SK-N-MC (cell line): ENCODE data around the gene FBXL20.
A peak's percentile ranks its signal among the peaks of the same experiment; 100 is the strongest.

Experiments
- DNase-seq: peaks from one replicate; pipeline ENCODE4 v3.0.0-alpha.2; 2011; ENCODE audit warnings: low read depth, low spot score
- H3K27ac ChIP-seq: fragments of 200-600 bp; sonication (generic); 2 replicates; pipeline ENCODE4 v1.5.1; 2016; ENCODE audit warnings: mixed run types
- H3K36me3 ChIP-seq: fragments of 200-600 bp; sonication (generic); 2 replicates; pipeline ENCODE4 v1.6.1; 2017; ENCODE audit warnings: antibody characterized with exemption, low read length, mixed read lengths; ENCODE audit not compliant: insufficient read depth
- H3K4me3 ChIP-seq: fragments of 200-600 bp; sonication (generic); 2 replicates; pipeline ENCODE4 v1.5.1; 2016
- H3K9ac ChIP-seq: fragments of 200-600 bp; sonication (generic); 2 replicates; pipeline ENCODE4 v1.8.0; 2017; ENCODE audit warnings: mixed run types, mixed read lengths; ENCODE audit not compliant: insufficient read length
- H3K9me3 ChIP-seq: fragments of 200-600 bp; sonication (generic); 2 replicates; pipeline ENCODE4 v1.6.1; 2017; ENCODE audit warnings: low read depth, mild to moderate bottlenecking, antibody characterized with exemption, low read length, moderate library complexity, mixed read lengths
- EZH2 ChIP-seq: fragments of 200-600 bp; sonication (generic); IDR thresholded peaks from one replicate; pipeline ENCODE4 v1.6.1; 2017; ENCODE audit warnings: antibody characterized with exemption
- FOXP2 ChIP-seq: optimal IDR thresholded peaks from 2 replicates; pipeline ENCODE3; 2011; ENCODE audit warnings: mild to moderate bottlenecking, moderate library complexity; ENCODE audit not compliant: insufficient read depth; ENCODE audit errors: extremely low read length, control extremely low read depth
- POLR2AphosphoS5 ChIP-seq: IDR thresholded peaks from 2 replicates; pipeline ENCODE4 v1.6.1; 2012; ENCODE audit warnings: mild to moderate bottlenecking, low read depth, low read length, borderline replicate concordance

The FBXL20 gene

DNA sequence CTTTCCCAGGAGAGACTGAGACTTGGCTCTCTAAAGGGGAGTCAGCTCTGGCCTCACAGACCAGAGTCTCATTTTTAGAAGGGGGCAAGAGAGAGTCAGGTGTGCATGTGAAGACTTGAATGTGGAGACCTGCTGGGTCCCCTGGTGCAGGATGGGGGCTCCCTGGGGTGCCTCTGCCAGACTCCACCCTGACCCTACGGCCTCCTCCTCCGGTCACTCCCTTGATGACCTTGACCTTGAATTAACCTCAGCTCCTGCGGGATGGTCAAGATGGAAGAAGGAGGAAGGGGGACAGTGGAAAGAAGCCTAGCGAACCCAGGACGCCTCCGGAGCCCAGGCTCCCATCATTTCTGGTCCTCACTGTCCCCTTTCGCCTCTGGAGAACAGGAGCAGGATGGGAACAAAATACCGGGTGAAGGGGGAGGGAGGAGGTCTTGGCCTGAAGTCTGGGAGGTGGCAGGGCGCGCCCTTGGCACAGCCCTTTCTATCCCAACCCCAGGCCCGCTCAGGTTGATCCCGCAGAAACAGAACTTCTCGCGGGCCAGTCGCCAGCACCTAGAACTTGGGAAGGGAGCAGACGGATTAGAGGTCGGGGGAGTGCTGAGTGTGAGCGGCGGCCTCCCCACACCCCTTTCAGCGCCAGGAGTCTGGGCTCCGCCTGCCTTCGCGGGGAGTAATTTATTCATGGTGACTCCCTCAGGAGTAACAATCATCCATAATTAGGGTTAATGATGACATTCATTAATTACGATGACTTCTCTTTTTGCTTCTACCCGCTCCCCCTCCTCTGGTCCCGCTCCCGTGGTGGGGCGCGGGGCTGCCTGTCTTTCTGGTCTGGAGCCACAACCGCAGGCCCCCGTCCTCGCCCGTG lies 177.3 kb downstream of the FBXL20 start:
- TF ChIP-seq EZH2, result no peak
- no peak for TF ChIP-seq POLR2AphosphoS5
- no peak for TF ChIP-seq FOXP2
- Histone ChIP-seq H3K27ac (no peak overlapping the region), H3K4me3 (peak overlapping the region; percentile 75), H3K9me3 (no peaks in the 10 kb centered on the region), H3K36me3 (no peaks in the 10 kb centered on the region), H3K9ac (no peak overlapping the region)
- DNase-seq, result no peak

DNA sequence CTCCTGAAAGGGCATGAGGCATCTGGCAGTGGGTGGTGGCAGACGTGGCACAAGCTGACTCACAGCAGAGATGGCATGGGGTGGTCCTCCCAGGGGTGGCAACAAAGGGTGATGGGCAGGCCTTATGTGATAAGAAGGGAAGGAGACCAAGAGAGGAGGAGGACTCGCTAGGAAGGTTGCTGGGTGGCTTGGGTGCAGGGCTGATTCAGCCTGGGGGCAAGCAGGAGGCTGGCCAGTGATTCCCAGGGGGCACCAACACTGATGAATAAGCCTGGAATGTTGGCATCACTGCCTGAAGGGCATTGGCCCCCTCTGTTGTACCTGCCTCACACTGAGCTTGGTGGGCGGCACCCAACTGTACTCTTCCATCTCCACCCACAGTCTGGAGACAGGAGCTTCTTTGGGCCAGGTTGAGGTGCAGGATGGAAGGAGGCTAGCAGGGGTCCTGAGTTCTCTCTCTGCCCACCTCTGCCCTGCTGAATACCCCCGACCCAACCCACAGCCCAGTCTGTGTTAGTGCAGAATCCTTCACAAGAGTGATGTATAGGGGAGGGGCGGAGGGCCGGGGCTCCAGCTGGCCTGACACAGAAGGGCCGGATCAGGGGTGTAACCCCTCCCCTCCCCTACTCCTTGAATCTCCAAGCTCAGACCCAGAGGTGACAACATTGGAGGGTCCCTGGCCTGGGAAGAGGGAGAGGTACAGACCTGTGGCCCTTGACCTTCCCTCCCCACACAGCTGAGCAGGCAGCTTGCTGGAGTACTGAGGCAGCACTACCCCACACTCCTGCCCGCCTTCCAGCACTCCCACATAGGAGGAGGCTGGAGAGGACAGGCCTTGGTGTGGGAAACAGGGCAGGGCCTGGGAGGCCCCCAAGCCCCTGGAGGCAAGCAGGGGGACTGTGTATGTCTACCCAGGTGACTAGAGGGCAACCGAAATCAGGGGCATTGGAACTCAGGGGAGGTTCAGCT lies 178.3 kb downstream of the FBXL20 start:
- Histone ChIP-seq H3K36me3 (no peaks in the 10 kb centered on the region), H3K9me3 (no peaks in the 10 kb centered on the region), H3K9ac (no peak overlapping the region), H3K4me3 (no peak overlapping the region), H3K27ac (no peak overlapping the region)
- TF ChIP-seq EZH2 (no peak), FOXP2 (no peak), POLR2AphosphoS5 (no peak)
- no peak for DNase-seq

DNA sequence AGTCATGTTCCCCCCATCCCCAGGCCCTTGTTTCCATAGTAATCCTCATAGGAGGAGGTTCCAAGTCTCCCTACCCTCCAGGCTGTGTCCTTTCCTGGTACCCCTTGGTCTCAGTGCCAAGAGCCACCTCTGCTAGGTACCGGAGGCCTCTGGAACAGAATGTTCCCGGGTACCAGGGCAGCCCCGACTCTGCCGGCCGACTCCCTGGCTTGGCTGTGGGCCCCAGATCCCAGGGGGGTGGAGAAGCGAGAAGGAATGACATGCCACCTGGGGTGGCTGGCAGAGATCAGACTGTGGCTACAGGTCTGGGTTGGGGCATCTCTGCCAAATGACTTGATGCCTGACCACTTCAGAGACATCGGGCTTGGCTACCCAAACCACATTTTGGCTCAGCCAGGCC lies 179.3 kb downstream of the FBXL20 start:
- H3K4me3 ChIP-seq, result no peak overlapping the region
- H3K9me3 ChIP-seq, result no peaks in the 10 kb centered on the region
- TF ChIP-seq EZH2, result no peak
- no peak for TF ChIP-seq FOXP2
- TF ChIP-seq POLR2AphosphoS5, result no peak
- H3K27ac ChIP-seq, result no peak overlapping the region
- no peak for DNase-seq
- no peaks in the 10 kb centered on the region for H3K36me3 ChIP-seq
- H3K9ac ChIP-seq, result no peak overlapping the region

DNA sequence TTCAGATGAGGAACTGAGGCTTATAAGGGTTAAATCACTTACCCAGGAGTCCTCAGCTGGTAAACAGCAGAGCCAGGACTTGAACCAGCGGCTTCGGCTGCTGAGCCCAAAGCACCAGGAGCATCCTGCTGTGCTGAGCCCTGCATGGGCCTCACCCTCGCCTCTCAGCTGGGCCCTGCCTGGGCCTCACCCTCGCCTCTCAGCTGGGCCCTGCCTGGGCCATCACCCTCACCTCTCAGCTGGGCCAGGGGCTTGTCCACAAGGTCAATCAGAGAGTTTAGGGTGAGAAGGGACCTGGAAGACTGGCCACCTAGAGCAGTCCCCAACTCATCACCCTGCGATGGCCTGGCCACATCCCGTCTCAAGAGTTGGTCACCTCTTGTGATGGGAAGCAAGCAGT lies 179.9 kb downstream of the FBXL20 start:
- H3K4me3 ChIP-seq, result no peak overlapping the region
- H3K27ac ChIP-seq, result no peak overlapping the region
- no peaks in the 10 kb centered on the region for H3K9me3 ChIP-seq
- no peak for DNase-seq
- no peak overlapping the region for H3K9ac ChIP-seq
- no peaks in the 10 kb centered on the region for H3K36me3 ChIP-seq
- no peak for TF ChIP-seq FOXP2
- TF ChIP-seq POLR2AphosphoS5, result no peak
- TF ChIP-seq EZH2, result no peak

DNA sequence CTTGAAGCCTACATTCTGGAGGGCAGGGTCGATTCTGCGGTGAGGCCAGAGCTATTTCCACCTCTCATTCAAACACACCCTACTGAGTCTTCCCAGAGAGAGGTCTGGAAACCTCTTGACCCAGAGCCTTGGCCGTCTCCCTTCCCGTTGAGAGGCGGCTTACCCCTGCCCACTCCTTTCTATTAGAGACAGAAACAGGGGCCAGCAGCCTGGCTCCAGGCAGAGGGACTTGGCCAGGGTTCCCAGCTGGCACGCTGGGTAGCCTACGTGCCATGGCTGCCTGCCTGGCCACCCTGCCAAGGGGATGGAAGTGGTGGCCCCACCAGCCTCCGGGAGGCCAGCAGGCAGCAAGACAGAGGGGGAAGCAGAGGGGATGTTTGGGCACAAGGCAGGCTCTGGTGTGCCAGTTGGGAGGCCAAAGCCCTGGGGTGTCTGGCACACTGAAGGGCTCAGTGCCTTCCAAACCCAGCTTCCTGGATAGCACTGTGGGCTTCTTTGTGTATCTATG lies 181.7 kb downstream of the FBXL20 start:
- no peaks in the 10 kb centered on the region for H3K36me3 ChIP-seq
- H3K9ac ChIP-seq, result no peak overlapping the region
- no peak overlapping the region for H3K27ac ChIP-seq
- TF ChIP-seq EZH2 (no peak), FOXP2 (no peak), POLR2AphosphoS5 (no peak)
- DNase-seq, result no peak
- H3K4me3 ChIP-seq, result no peak overlapping the region
- H3K9me3 ChIP-seq, result no peaks in the 10 kb centered on the region

DNA sequence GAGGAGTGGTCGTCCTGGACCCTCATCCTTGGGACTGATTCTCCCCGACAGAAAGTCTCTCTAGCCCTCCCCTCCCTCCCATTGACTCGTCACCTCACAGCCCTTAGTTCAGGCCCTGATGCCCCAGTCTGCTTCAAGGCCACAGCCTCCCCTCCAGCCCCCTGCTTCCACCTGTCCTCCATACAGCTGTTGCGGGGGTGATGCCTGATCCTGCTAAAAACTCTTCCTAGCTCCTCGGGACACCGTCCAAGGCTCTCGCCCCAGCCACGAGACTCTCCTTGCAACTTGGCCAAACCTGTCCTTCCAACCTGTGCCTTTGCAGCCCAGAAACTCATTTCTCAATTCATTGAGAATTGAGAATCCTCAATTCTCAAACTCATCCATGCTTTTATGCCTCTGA lies 182.5 kb downstream of the FBXL20 start:
- no peak overlapping the region for H3K27ac ChIP-seq
- H3K36me3 ChIP-seq, result no peaks in the 10 kb centered on the region
- H3K4me3 ChIP-seq, result no peak overlapping the region
- no peaks in the 10 kb centered on the region for H3K9me3 ChIP-seq
- no peak for DNase-seq
- no peak overlapping the region for H3K9ac ChIP-seq
- TF ChIP-seq FOXP2 (no peak), EZH2 (no peak), POLR2AphosphoS5 (no peak)

DNA sequence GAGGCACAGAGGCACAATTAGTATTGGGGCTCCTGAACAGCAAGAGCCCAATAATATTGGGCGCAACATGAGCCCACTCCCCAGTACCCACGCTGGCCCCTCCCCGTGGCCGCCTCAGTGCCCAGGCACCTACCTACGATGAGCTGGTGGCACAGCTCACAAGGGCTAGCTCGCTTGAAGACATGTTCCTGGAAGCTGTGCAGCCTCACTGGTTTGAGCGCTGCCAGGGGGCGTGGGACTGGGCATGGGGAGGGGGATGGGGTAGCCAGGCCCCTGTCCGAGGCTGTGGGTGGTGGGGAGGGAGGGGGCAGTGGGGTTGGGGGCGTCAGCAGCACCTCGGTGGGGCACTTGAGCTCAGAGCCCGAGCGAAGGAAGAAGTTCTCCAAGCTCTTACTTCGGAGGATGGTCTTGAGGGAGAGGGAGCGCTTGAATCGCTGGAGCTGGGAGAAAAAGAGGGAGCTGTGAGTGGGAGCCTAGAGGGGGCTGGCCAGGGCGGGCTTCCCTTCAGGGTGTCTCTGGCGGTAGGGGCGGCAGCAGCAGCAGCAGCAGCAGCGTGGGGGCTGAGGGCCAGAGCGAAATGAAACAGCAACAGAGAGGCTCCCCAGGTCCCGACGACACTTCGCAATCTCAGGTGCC lies 183.6 kb downstream of the FBXL20 start:
- Histone ChIP-seq H3K9ac (no peak overlapping the region), H3K36me3 (no peaks in the 10 kb centered on the region), H3K4me3 (no peak overlapping the region), H3K27ac (no peak overlapping the region), H3K9me3 (no peaks in the 10 kb centered on the region)
- no peak for DNase-seq
- TF ChIP-seq POLR2AphosphoS5 (no peak), FOXP2 (no peak)

DNA sequence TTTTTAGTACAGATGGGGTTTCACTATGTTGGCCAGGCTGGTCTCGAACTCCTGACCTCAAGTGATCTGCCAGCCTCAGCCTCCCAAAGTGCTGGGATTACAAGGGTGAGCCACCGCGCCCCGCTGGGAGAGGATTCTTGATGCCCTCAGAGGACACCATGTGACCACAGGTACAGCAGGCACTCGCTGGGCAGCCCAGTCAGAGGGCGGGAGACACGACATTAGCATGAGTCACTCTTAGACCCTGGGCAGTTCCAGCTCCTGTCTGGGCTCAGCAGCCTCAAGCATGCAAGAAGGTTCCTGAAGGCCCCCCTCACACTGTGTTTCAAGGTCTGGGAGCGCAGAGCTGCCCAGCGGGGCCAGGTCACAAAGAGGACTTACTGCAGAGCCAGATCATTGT lies 187.6 kb downstream of the FBXL20 start:
- Histone ChIP-seq H3K27ac (no peak overlapping the region), H3K4me3 (no peak overlapping the region), H3K9ac (no peak overlapping the region), H3K9me3 (no peaks in the 10 kb centered on the region), H3K36me3 (no peaks in the 10 kb centered on the region)
- no peak for DNase-seq
- TF ChIP-seq EZH2, result no peak
- no peak for TF ChIP-seq FOXP2
- no peak for TF ChIP-seq POLR2AphosphoS5
